IPS-15b (cell line): ENCODE results near the gene DNAI2.

Experiments used
- H3K27me3 ChIP-seq: one replicate; pipeline ENCODE4 v1.6.1; 2013; ENCODE audit warnings: low read length; ENCODE audit not compliant: control insufficient read depth, insufficient read depth
- H3K36me3 ChIP-seq: one replicate; pipeline ENCODE4 v1.6.1; 2013; ENCODE audit warnings: low read length; ENCODE audit not compliant: control insufficient read depth, insufficient read depth
- H3K4me1 ChIP-seq: one replicate; pipeline ENCODE4 v1.6.1; 2013; ENCODE audit warnings: mild to moderate bottlenecking, low read length; ENCODE audit not compliant: control insufficient read depth, insufficient read depth
- H3K4me3 ChIP-seq: one replicate; pipeline ENCODE4 v1.5.1; 2013; ENCODE audit warnings: low read depth, low read length
- H3K9ac ChIP-seq: one replicate; pipeline ENCODE4 v1.6.1; 2013; ENCODE audit warnings: low read depth, mild to moderate bottlenecking, low read length
- H3K9me3 ChIP-seq: one replicate; pipeline ENCODE4 v1.6.1; 2013; ENCODE audit warnings: mild to moderate bottlenecking, low read length; ENCODE audit not compliant: control insufficient read depth, insufficient read depth

DNAI2 gene

GRCh38 chr17:74361230-74362068 is 87.4 kb downstream of the DNAI2 start, which contains the start of gene BTBD17:
Gene BTBD17, minus strand, starts transcription at chr17:74361868. Its CDS starts 49 bp downstream, at chr17:74361819.
- Histone ChIP-seq H3K27me3 (peaks cover 17% of the 10 kb centered on the region), H3K36me3 (no peaks in the 10 kb centered on the region), H3K9me3 (no peaks in the 10 kb centered on the region), H3K4me3 (peak within 1 kb of the TSS; percentile 43), H3K4me1 (no peaks in the 10 kb centered on the region), H3K9ac (no peak within 1 kb of the TSS)

- no peaks in the 10 kb centered on the region for H3K36me3 ChIP-seq
- H3K4me1 ChIP-seq, result no peaks in the 10 kb centered on the region
- peaks cover 15% of the 10 kb centered on the region for H3K27me3 ChIP-seq
- no peaks in the 10 kb centered on the region for H3K9me3 ChIP-seq
- H3K4me3 ChIP-seq, result no peak overlapping the region
- H3K9ac ChIP-seq, result no peak overlapping the region
Measured at GRCh38 chr17:74362069-74362405, 88.0 kb downstream of the DNAI2 start.

- H3K36me3 ChIP-seq, result no peaks in the 10 kb centered on the region
- H3K4me1 ChIP-seq, result no peaks in the 10 kb centered on the region
- H3K27me3 ChIP-seq, result peaks cover 7% of the 10 kb centered on the region
- no peak overlapping the region for H3K9ac ChIP-seq
- no peaks in the 10 kb centered on the region for H3K9me3 ChIP-seq
- H3K4me3 ChIP-seq, result no peak overlapping the region
Measured at GRCh38 chr17:74362810-74363498, 88.9 kb downstream of the DNAI2 start.
